HUES64 (cell line): ENCODE measurements around the gene NME7.

ENCODE experiments used
- H3K27ac ChIP-seq: 2 replicates; pipeline ENCODE4 v1.7.0; 2013; ENCODE audit warnings: low read depth, low read length, inconsistent platforms
- H3K27me3 ChIP-seq: 2 replicates; pipeline ENCODE4 v1.6.1; 2013; ENCODE audit warnings: mild to moderate bottlenecking, low read length; ENCODE audit not compliant: insufficient read depth
- H3K36me3 ChIP-seq: 2 replicates; pipeline ENCODE4 v1.6.1; 2013; ENCODE audit warnings: mild to moderate bottlenecking, low read length; ENCODE audit not compliant: insufficient read depth
- H3K4me1 ChIP-seq: 2 replicates; pipeline ENCODE4 v1.6.1; 2013; ENCODE audit warnings: mild to moderate bottlenecking, low read length, moderate library complexity; ENCODE audit not compliant: insufficient read depth
- H3K4me3 ChIP-seq: 2 replicates; pipeline ENCODE4 v1.5.1; 2013; ENCODE audit warnings: mild to moderate bottlenecking, low read length, moderate library complexity
- H3K9ac ChIP-seq: 2 replicates; pipeline ENCODE4 v1.6.1; 2013; ENCODE audit warnings: mild to moderate bottlenecking, low read depth, low read length
- H3K9me3 ChIP-seq: 2 replicates; pipeline ENCODE4 v1.6.1; 2013; ENCODE audit warnings: low read depth, low read length; ENCODE audit not compliant: insufficient read depth
- WGBS: fragments of 150-250, 120-280 bp; methylation state at CpG from one replicate; pipeline ENCODE4 v1.1.7; 2013; ENCODE audit warnings: missing lambda C conversion rate; 5-methylcytosine and 5-hydroxymethylcytosine counted together

NME7 gene

DNA sequence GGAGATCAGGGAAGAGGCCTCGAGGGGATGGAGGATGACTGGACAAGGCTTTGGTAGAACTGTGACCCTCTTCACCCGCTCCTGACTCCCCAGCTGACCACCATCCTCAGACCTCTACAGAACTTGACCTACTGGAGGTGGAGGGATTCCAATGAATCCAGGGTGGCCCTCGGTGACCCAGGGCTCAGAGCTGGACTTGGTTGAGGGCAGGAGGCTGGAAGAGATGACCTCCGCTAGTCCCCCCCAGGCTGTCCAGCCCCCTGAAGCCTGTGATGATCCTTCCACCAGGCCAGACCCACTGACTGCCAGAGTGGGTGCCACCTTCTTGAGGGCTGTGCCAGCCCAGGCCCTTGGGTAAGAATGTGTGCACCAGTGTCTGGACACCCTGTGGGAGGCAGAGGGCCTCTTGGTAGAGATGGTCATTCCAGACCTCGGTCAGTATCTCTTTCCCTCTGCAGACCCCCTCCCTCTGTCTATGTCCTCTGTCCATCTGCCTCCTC lies 216.2 kb downstream of the NME7 start:
- WGBS, result 90% methylated on average over 5 of the region's 5 CpGs
- no peak overlapping the region for H3K4me3 ChIP-seq
- no peaks in the 10 kb centered on the region; the same call in 1 of the 2 replicates for H3K4me1 ChIP-seq
- H3K27ac ChIP-seq, result no peak overlapping the region
- no peak overlapping the region for H3K9ac ChIP-seq
- H3K27me3 ChIP-seq, result no peaks in the 10 kb centered on the region
- H3K9me3 ChIP-seq, result no peaks in the 10 kb centered on the region
- H3K36me3 ChIP-seq, result no peaks in the 10 kb centered on the region

DNA sequence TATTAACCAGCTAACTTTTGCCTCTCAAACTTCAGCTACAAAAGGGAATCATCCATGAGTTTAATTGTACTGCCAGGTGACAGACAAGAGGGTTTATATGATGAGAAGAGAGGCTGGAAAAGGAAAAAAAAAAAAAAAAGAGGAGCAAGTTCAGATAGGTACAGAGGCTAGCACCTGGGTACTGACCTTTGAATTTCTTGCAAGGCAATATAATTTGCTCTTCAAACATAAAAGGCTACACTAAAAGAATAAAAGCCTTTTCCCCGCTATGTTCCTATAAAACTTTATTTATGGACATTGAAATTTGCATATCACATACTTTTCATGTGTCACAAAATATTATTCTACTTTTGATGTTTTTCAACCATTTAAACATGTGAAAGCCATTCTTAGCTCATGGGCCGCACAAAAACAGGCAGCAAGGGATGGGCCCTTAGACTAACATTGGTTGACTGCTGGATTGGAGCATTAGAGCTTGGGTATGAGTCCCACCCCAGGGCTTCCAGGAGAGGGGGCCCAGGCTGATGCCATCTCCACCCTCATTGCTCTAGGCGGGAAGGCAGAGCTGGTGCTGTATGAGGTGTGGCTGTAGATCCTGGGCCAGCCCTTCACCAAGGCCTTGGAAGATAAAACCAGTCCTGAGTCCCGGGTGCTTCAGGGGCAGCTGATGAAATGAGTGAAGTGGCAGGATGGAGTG lies 216.8 kb downstream of the NME7 start:
- no peak overlapping the region for H3K9ac ChIP-seq
- WGBS, result 81% methylated on average over 4 of the region's 4 CpGs
- no peaks in the 10 kb centered on the region; the same call in 1 of the 2 replicates for H3K4me1 ChIP-seq
- no peak overlapping the region for H3K27ac ChIP-seq
- no peaks in the 10 kb centered on the region for H3K36me3 ChIP-seq
- no peaks in the 10 kb centered on the region for H3K27me3 ChIP-seq
- H3K9me3 ChIP-seq, result no peaks in the 10 kb centered on the region
- no peak overlapping the region for H3K4me3 ChIP-seq

GRCh38 chr1:169149555-169150286 lies 217.9 kb downstream of the NME7 start:
- no peak overlapping the region for H3K27ac ChIP-seq

GRCh38 chr1:169148472-169149252 lies 218.9 kb downstream of the NME7 start:
- Histone ChIP-seq H3K9me3 (no peaks in the 10 kb centered on the region), H3K36me3 (no peaks in the 10 kb centered on the region), H3K9ac (no peak overlapping the region), H3K27me3 (no peaks in the 10 kb centered on the region), H3K27ac (no peak overlapping the region), H3K4me3 (no peak overlapping the region), H3K4me1 (no peaks in the 10 kb centered on the region; the same call in 1 of the 2 replicates)
- 88% methylated on average over 5 of the region's 5 CpGs for WGBS

More at GRCh38 chr1:169149555-169150286, 217.9 kb downstream of the NME7 start:
- Histone ChIP-seq H3K9ac (no peak overlapping the region), H3K9me3 (no peaks in the 10 kb centered on the region), H3K4me3 (no peak overlapping the region), H3K4me1 (no peaks in the 10 kb centered on the region; the same call in 1 of the 2 replicates), H3K36me3 (no peaks in the 10 kb centered on the region), H3K27me3 (no peaks in the 10 kb centered on the region)
- 92% methylated on average over 2 of the region's 2 CpGs for WGBS

DNA sequence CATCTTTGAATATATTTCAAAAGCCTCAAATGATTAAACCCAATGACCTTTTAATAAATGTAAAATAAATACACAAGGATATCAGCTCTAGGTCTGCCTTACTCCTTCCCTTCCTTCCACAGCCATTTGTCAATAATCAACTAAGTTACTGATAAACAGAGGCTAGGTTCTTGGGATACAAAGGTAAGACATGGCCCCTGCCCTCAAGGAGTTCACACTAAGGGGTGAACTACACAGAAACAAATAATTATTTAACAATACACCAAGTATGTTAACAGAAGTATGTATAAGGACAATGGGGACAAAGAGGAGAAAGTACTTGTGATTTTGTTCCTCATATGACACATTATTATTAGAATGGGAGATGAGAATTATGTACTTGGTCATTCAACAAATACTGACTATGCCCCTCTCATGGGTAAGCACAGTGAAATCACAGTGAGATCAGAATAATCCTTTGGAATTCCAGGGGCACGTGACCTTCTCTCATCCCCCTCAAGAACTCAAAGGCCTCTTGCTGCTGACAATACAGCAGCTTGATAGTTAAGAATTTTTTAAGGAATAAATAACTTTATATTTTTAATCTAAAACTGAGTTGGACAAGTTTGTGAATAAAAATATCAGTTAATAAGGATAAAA lies 220.9 kb downstream of the NME7 start:
- Histone ChIP-seq H3K9ac (no peak overlapping the region), H3K27ac (no peak overlapping the region), H3K4me3 (no peak overlapping the region), H3K4me1 (no peaks in the 10 kb centered on the region; the same call in 1 of the 2 replicates), H3K36me3 (no peaks in the 10 kb centered on the region), H3K9me3 (no peaks in the 10 kb centered on the region), H3K27me3 (no peaks in the 10 kb centered on the region)
- 79% methylated on average over 1 of the region's 1 CpG for WGBS

GRCh38 chr1:169144941-169145626 lies 222.5 kb downstream of the NME7 start:
- 98% methylated on average over 7 of the region's 7 CpGs for WGBS

GRCh38 chr1:169143984-169144383 lies 223.6 kb downstream of the NME7 start:
- Histone ChIP-seq H3K9me3 (no peaks in the 10 kb centered on the region), H3K27me3 (no peaks in the 10 kb centered on the region), H3K4me1 (no peaks in the 10 kb centered on the region; the same call in 1 of the 2 replicates), H3K27ac (no peak overlapping the region), H3K4me3 (no peak overlapping the region), H3K36me3 (no peaks in the 10 kb centered on the region), H3K9ac (no peak overlapping the region)

More at GRCh38 chr1:169144941-169145626, 222.5 kb downstream of the NME7 start:
- Histone ChIP-seq H3K27ac (no peak overlapping the region), H3K9me3 (no peaks in the 10 kb centered on the region), H3K9ac (no peak overlapping the region), H3K4me1 (no peaks in the 10 kb centered on the region; the same call in 1 of the 2 replicates), H3K27me3 (no peaks in the 10 kb centered on the region), H3K36me3 (no peaks in the 10 kb centered on the region), H3K4me3 (no peak overlapping the region)

DNA sequence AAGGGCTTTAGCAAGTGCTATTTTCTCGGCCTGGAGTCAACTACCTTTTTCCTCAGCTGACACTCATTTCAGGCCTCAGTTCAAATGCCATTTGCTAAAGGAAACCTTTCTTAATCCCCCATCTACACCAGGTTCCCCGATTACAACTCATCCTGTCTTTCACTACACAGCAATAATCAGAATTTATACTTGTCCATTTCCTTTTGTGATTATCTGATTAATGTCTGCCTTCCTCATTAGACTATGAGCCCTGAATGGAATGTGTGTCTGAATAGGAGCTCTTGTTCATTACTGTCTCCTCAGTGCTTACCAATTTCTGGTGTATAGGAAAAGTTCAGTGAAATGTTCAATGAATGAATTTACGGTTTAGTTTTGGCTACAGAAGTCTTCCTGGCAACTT lies 224.3 kb downstream of the NME7 start:
- Histone ChIP-seq H3K4me1 (no peaks in the 10 kb centered on the region; the same call in 1 of the 2 replicates), H3K4me3 (no peak overlapping the region), H3K27me3 (no peaks in the 10 kb centered on the region), H3K9me3 (no peaks in the 10 kb centered on the region), H3K27ac (no peak overlapping the region), H3K36me3 (no peaks in the 10 kb centered on the region), H3K9ac (no peak overlapping the region)
- 89% methylated on average over 3 of the region's 3 CpGs for WGBS

DNA sequence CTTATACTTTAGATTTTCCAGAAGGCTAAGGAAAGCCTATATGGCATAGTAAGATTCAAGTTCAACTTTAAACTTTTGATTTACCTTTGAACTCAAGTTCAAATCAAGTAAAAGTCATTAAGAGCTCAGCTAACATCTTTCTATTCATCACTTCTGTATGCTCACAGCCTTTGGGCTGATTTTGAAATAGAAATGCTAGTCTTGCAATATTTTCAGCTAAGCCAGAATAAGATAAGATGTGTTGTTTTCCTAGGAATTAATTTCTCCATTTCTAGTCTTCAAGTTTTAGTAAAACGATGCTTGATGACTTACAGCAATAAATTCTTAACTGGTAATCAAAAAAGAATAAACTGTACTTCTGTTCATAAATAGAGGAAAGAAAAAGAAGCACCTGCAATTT lies 225.5 kb downstream of the NME7 start:
- no peak overlapping the region for H3K27ac ChIP-seq
- H3K27me3 ChIP-seq, result no peaks in the 10 kb centered on the region
- WGBS, result no CpG with 5 or more reads among the region's 1 CpG
- H3K4me3 ChIP-seq, result no peak overlapping the region
- no peak overlapping the region for H3K9ac ChIP-seq
- H3K9me3 ChIP-seq, result no peaks in the 10 kb centered on the region
- H3K4me1 ChIP-seq, result no peaks in the 10 kb centered on the region; the same call in 1 of the 2 replicates
- H3K36me3 ChIP-seq, result no peaks in the 10 kb centered on the region

- no peak overlapping the region for H3K27ac ChIP-seq
- no peaks in the 10 kb centered on the region for H3K27me3 ChIP-seq
- H3K9me3 ChIP-seq, result no peaks in the 10 kb centered on the region
- no peak overlapping the region for H3K9ac ChIP-seq
- H3K4me1 ChIP-seq, result no peaks in the 10 kb centered on the region
- 94% methylated on average over 3 of the region's 3 CpGs for WGBS
- no peaks in the 10 kb centered on the region for H3K36me3 ChIP-seq
- no peak overlapping the region for H3K4me3 ChIP-seq
These were observed 226.2 kb downstream of the NME7 start for GRCh38 chr1:169141356-169141755.
